ENCODE data around the gene QPRT. TPM values are rescaled to one million over a fixed set of nuclear protein-coding genes. Genes with fewer than 3 reads are reported as not detected.

The QPRT gene
- total and polyA plus RNA-seq, 2 of the 8 experiments (the other 6 are each of a cell fraction or from before 2014, with no cell fraction given): 89.0 to 102 TPM

DNA sequence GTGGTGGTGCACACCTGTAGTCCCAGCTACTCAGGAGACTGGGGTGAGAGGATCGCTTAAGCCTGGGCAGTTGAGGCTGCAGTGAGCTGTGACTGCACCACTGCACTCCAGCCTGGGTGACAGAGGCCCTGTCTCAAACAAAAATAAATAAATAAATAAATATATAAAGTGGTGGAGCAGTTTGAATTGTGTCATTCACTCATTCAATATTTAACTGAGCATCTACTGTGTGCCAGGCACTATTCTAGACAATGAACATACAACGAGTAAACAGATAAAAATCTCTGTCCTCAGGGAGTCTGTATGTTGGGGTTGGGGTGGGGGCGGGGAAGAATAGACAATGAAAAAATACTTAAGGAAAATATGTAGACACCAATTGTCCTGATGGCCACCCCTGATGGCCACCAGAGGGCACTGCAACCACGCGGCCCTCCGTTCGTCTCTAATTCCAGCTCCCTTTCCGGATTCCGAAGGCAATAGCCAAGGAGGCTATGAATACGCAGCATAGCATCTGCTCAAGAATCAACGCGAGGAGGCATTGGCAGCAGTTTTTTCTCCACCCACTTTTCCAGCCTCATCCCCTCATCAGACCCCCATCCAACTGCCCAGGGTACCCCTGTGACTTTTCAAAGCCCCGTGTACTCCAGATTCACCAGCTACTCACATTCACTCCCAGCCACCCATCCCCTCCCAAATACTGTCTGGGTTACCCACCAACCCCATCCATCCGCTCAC lies 21.4 kb downstream of the QPRT start:
- peak overlapping the region in 1 of 2 experiments; percentile 54; a peak in 3 of 4 replicates for H3K4me2 ChIP-seq (ENCODE audit: insufficient read depth in 1 of 2, low read depth in 2 of 2, low read length in 2 of 2)
- WGBS, 2 experiments (ENCODE audit: extremely low coverage in 1 of 2, insufficient coverage in 1 of 2, insufficient read length in 1 of 2, insufficient replicate concordance in 2 of 2, low coverage in 1 of 2, low lambda C conversion rate in 2 of 2, missing lambda C conversion rate in 1 of 2): 10% methylated on average over 13 of the region's 14 CpGs; no CpG with 5 or more reads in 1 of the 2 experiments
- TF ChIP-seq SAP30 (IDR thresholded peaks at IDR 0.05; ENCODE audit: insufficient read depth, insufficient replicate concordance, low read length) (no peak), TAF7 (optimal IDR thresholded peaks at IDR 0.05; ENCODE audit: borderline replicate concordance, low read depth, low read length) (no peak), SIRT6 (IDR thresholded peaks at IDR 0.05; ENCODE audit: low read length) (no peak), SRF (IDR thresholded peaks at IDR 0.05; ENCODE audit: low read depth, low read length) (no peak), JUND (IDR thresholded peaks at IDR 0.05; ENCODE audit: low read length) (no peak), POLR2A (IDR thresholded peaks at IDR 0.05; ENCODE audit: control extremely low read depth in 1 of 2, low read depth in 2 of 2, low read length in 2 of 2) (no peak), BACH1 (IDR thresholded peaks at IDR 0.05; ENCODE audit: low read length) (no peak), KDM1A (IDR thresholded peaks at IDR 0.05; ENCODE audit: borderline replicate concordance, low read length) (no peak)
- TF ChIP-seq, protein P1, sequence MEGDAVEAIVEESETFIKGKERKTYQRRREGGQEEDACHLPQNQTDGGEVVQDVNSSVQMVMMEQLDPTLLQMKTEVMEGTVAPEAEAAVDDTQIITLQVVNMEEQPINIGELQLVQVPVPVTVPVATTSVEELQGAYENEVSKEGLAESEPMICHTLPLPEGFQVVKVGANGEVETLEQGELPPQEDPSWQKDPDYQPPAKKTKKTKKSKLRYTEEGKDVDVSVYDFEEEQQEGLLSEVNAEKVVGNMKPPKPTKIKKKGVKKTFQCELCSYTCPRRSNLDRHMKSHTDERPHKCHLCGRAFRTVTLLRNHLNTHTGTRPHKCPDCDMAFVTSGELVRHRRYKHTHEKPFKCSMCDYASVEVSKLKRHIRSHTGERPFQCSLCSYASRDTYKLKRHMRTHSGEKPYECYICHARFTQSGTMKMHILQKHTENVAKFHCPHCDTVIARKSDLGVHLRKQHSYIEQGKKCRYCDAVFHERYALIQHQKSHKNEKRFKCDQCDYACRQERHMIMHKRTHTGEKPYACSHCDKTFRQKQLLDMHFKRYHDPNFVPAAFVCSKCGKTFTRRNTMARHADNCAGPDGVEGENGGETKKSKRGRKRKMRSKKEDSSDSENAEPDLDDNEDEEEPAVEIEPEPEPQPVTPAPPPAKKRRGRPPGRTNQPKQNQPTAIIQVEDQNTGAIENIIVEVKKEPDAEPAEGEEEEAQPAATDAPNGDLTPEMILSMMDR (IDR thresholded peaks at IDR 0.05; ENCODE audit: control extremely low read depth in 1 of 3, insufficient read depth in 1 of 3, low read depth in 1 of 3, low read length in 3 of 3): peak; percentile 86 to 90 (median 87)

More for the DNA sequence above, 21.4 kb downstream of the QPRT start:
- Histone ChIP-seq H3K23me2 (ENCODE audit: low read depth, low read length) (no peaks in the 10 kb centered on the region), H3K27ac (ENCODE audit: low read depth, low read length) (no peak overlapping the region), H4K91ac (replicated peaks; ENCODE audit: insufficient read length, low read length) (no peak overlapping the region), H4K20me1 (replicated peaks in 1 of 2; ENCODE audit: control insufficient read depth in 1 of 2, insufficient read depth in 2 of 2, low read length in 2 of 2) (peaks cover 0 to 3% of the 10 kb centered on the region in 2 experiments), H2AK5ac (ENCODE audit: low read depth, low read length) (no peak overlapping the region), H3K4me3 (ENCODE audit: extremely low read depth in 1 of 4, insufficient read depth in 2 of 4, low read depth in 3 of 4, low read length in 4 of 4) (peak overlapping the region in 1 of 4 experiments; percentile 35; a peak in 1 of 8 replicates), H3K9me3 (ENCODE audit: insufficient read depth in 2 of 2, low read depth in 1 of 2, low read length in 1 of 2) (0 out of 4 replicates have a peak, but pooled peaks cover 0 to 6% of the 10 kb centered on the region in 2 experiments), H3K79me1 (ENCODE audit: low read depth, low read length) (no peaks in the 10 kb centered on the region), H4K5ac (ENCODE audit: insufficient read length, low read depth, low read length) (peak overlapping the region; percentile 75), H2BK120ac (replicated peaks; ENCODE audit: low read depth, low read length) (no peak overlapping the region), H3K56ac (replicated peaks; ENCODE audit: insufficient read length, low read depth, low read length) (no peak overlapping the region), H3K23ac (ENCODE audit: insufficient read length) (no peak overlapping the region), H2AFZ (ENCODE audit: low read length) (0 out of 2 replicates have a peak overlapping the region, but pooled peaks have one; percentile 86), H3K18ac (ENCODE audit: extremely low read depth, low read length) (no peak overlapping the region), H2BK20ac (ENCODE audit: low read length) (no peak overlapping the region), H3K27me3 (replicated peaks in 1 of 4; ENCODE audit: control insufficient read depth in 3 of 4, extremely low read depth in 1 of 4, insufficient read depth in 3 of 4, low read length in 3 of 4) (no peaks in the 10 kb centered on the region), H3K36me3 (ENCODE audit: control insufficient read depth in 2 of 4, insufficient read depth in 4 of 4, low read length in 3 of 4) (peaks cover 3 to 20% (median 9%) of the 10 kb centered on the region in 4 experiments; a peak in 7 of 8 replicates), H3K14ac (ENCODE audit: insufficient read length) (no peak overlapping the region), H3K4ac (replicated peaks; ENCODE audit: insufficient read length, low read depth, low read length) (no peak overlapping the region), H3K9ac (replicated peaks in 1 of 4; ENCODE audit: extremely low read depth in 1 of 4, low read depth in 3 of 4, low read length in 3 of 4) (no peak overlapping the region), H3K79me2 (ENCODE audit: control insufficient read depth in 1 of 2, insufficient read depth in 2 of 2, low read length in 2 of 2) (no peaks in the 10 kb centered on the region), H2BK5ac (ENCODE audit: low read depth, low read length) (no peak overlapping the region), H2BK12ac (ENCODE audit: low read depth, low read length) (peak overlapping the region; percentile 44; the same call in 1 of the 2 replicates), H3K4me1 (replicated peaks in 1 of 4; ENCODE audit: control insufficient read depth in 3 of 4, insufficient read depth in 4 of 4, low read length in 3 of 4) (peaks cover 0 to 11% (median 5%) of the 10 kb centered on the region in 4 experiments; a peak in 5 of 7 replicates), H4K8ac (ENCODE audit: extremely low read depth, insufficient read depth, low read length) (peak overlapping the region; percentile 83), H2BK15ac (ENCODE audit: low read length) (no peak overlapping the region)
- CTCF ChIA-PET (ENCODE audit: partially characterized antibody): interaction anchor here (0.5 to 11.5 kb wide), 39 partner anchors 9 to 355 kb away, joined by 3 to 138 read pairs (median 4); partner anchors contain the start of genes KIF22, PAGR1, QPRT and TLCD3B
- FAIRE-seq (peak; percentile 82), DNase-seq (ENCODE audit: low read depth in 1 of 2, low spot score in 2 of 2) (peak in 1 of 2 experiments; percentile 84)
- POLR2A ChIA-PET (ENCODE audit: partially characterized antibody): interaction anchor here (0.6 to 20.4 kb wide), 22 partner anchors 9 to 331 kb away, joined by 3 to 490 read pairs (median 4); partner anchors contain the start of genes ASPHD1, KIF22, PAGR1 and QPRT
